ENCODE results near the gene ZNF548. TPM values are rescaled to one million over a fixed set of nuclear protein-coding genes. Genes with fewer than 3 reads are reported as not detected.

ZNF548 gene
- total RNA-seq, 1 donor from 2014 or later = 23.5 TPM

- no peak for DNase-seq (ENCODE audit: low spot score)
Observed at GRCh38 chr19:57398868-57399267, 9.2 kb downstream of the ZNF548 start.

GRCh38 chr19:57403737-57404563 is 14.3 kb downstream of the ZNF548 start:
- no peak for DNase-seq (ENCODE audit: low spot score)

GRCh38 chr19:57406516-57407123 is 17.0 kb downstream of the ZNF548 start:
- peak; percentile 71 for DNase-seq (ENCODE audit: low spot score)

- DNase-seq (ENCODE audit: low spot score) = peak; percentile 96
Observed at GRCh38 chr19:57410877-57411671, 21.4 kb downstream of the ZNF548 start, which contains the start of gene ZNF17. ZNF17 (plus strand) TSS chr19:57411161; CDS start chr19:57413616, 2,455 bp downstream.

GRCh38 chr19:57419439-57419838 is 29.8 kb downstream of the ZNF548 start:
- no peak for DNase-seq (ENCODE audit: low spot score)

GRCh38 chr19:57421037-57421436 is 31.4 kb downstream of the ZNF548 start:
- DNase-seq (ENCODE audit: low spot score) = no peak

- DNase-seq (ENCODE audit: low spot score) = no peak
Observed at GRCh38 chr19:57434386-57435061, 44.9 kb downstream of the ZNF548 start.

- peak; percentile 100 for DNase-seq (ENCODE audit: low spot score)
Observed at GRCh38 chr19:57435062-57435978, 45.7 kb downstream of the ZNF548 start, which contains the start of gene ZNF749. ZNF749 (plus strand) TSS chr19:57435325; CDS start chr19:57435579, 254 bp downstream.

- no peak for DNase-seq (ENCODE audit: low spot score)
Observed at GRCh38 chr19:57436417-57436816, 46.8 kb downstream of the ZNF548 start.

- DNase-seq (ENCODE audit: low spot score) = no peak
Observed at GRCh38 chr19:57437931-57438330, 48.3 kb downstream of the ZNF548 start.

GRCh38 chr19:57438925-57439324 is 49.3 kb downstream of the ZNF548 start:
- no peak for DNase-seq (ENCODE audit: low spot score)

- DNase-seq (ENCODE audit: low spot score) = no peak
Observed at GRCh38 chr19:57441979-57442752, 52.5 kb downstream of the ZNF548 start.

GRCh38 chr19:57443121-57443696 is 53.6 kb downstream of the ZNF548 start:
- DNase-seq (ENCODE audit: low spot score) = no peak

- no peak for DNase-seq (ENCODE audit: low spot score)
Observed at GRCh38 chr19:57452307-57452706, 62.7 kb downstream of the ZNF548 start.

Other genes with a start within 250 kb of the ZNF548 start
- not detected for gene ZIM3, start 244.7 kb upstream of the ZNF548 start, total RNA-seq
- gene DUXA, start 222.4 kb upstream of the ZNF548 start, total RNA-seq = not detected
- 50.4 TPM for gene ZNF264, start 198.4 kb upstream of the ZNF548 start, total RNA-seq
- gene AURKC, start 158.8 kb upstream of the ZNF548 start, total RNA-seq = 3.7 TPM
- gene ZNF805, start 149.2 kb upstream of the ZNF548 start, total RNA-seq = 14.8 TPM
- gene ZNF460, start 109.4 kb upstream of the ZNF548 start, total RNA-seq = 63.1 TPM
- gene ZNF543, start 69.4 kb upstream of the ZNF548 start, total RNA-seq = 10.6 TPM
- gene ZNF304, start 38.6 kb upstream of the ZNF548 start, total RNA-seq = 11.6 TPM
- gene TRAPPC2B, start 26.3 kb upstream of the ZNF548 start, total RNA-seq = 10.6 TPM
- gene ZNF547, start 26.3 kb upstream of the ZNF548 start, total RNA-seq = 5.6 TPM
- gene ZNF17, start 21.3 kb downstream of the ZNF548 start, total RNA-seq = 14.4 TPM
- gene ZNF749, start 45.5 kb downstream of the ZNF548 start, total RNA-seq = 9.8 TPM
- gene VN1R1, start 67.3 kb downstream of the ZNF548 start, total RNA-seq = 0.95 TPM
- 18.9 TPM for gene ZNF772, start 87.7 kb downstream of the ZNF548 start, total RNA-seq
- gene ZNF419, start 97.9 kb downstream of the ZNF548 start, total RNA-seq = 9.6 TPM
- 9.9 TPM for gene ZNF773, start 110.1 kb downstream of the ZNF548 start, total RNA-seq
- 8.0 TPM for gene ZNF549, start 137.5 kb downstream of the ZNF548 start, total RNA-seq
- gene ZNF550, start 170.0 kb downstream of the ZNF548 start, total RNA-seq = 15.1 TPM
- 7.1 TPM for gene ZNF416, start 189.1 kb downstream of the ZNF548 start, total RNA-seq
- gene ZIK1, start 194.3 kb downstream of the ZNF548 start, total RNA-seq = 7.6 TPM
- 5.1 TPM for gene ZNF530, start 210.0 kb downstream of the ZNF548 start, total RNA-seq
- gene ZNF134, start 224.4 kb downstream of the ZNF548 start, total RNA-seq = 19.0 TPM
- gene ZNF211, start 243.3 kb downstream of the ZNF548 start, total RNA-seq = 19.6 TPM

All from mucosa of gallbladder (tissue), 1 donor.